Suppressor macrophage treated with lipopolysaccharide for 4 hours (primary cell): ENCODE data around the gene LRRC2.

ENCODE experiments used
- DNase-seq: peaks from one replicate; pipeline ENCODE4 v3.0.0-alpha.2; 2020

The LRRC2 gene

GRCh38 chr3:46492890-46493547 lies 73.1 kb downstream of the LRRC2 start:
- no peak for DNase-seq

- DNase-seq, result no peak
Measured at GRCh38 chr3:46491089-46492070, 74.7 kb downstream of the LRRC2 start.

- no peak for DNase-seq
Measured at GRCh38 chr3:46490338-46491084, 75.6 kb downstream of the LRRC2 start.

GRCh38 chr3:46489875-46490274 lies 76.2 kb downstream of the LRRC2 start:
- no peak for DNase-seq

GRCh38 chr3:46489381-46489780 lies 76.7 kb downstream of the LRRC2 start:
- DNase-seq, result no peak

GRCh38 chr3:46488735-46489361 lies 77.3 kb downstream of the LRRC2 start:
- peak; percentile 93 for DNase-seq

GRCh38 chr3:46485779-46486175 lies 80.3 kb downstream of the LRRC2 start:
- no peak for DNase-seq

- DNase-seq, result no peak
Measured at GRCh38 chr3:46484911-46485778, 81.0 kb downstream of the LRRC2 start.

- DNase-seq, result no peak
Measured at GRCh38 chr3:46484388-46484787, 81.7 kb downstream of the LRRC2 start.

GRCh38 chr3:46483825-46484224 lies 82.3 kb downstream of the LRRC2 start:
- DNase-seq, result no peak

GRCh38 chr3:46482632-46483350 lies 83.3 kb downstream of the LRRC2 start:
- no peak for DNase-seq

- DNase-seq, result no peak
Measured at GRCh38 chr3:46481636-46482035, 84.5 kb downstream of the LRRC2 start.

GRCh38 chr3:46480491-46481195 lies 85.5 kb downstream of the LRRC2 start:
- no peak for DNase-seq

- no peak for DNase-seq
Measured at GRCh38 chr3:46479696-46480095, 86.4 kb downstream of the LRRC2 start.

GRCh38 chr3:46479021-46479420 lies 87.1 kb downstream of the LRRC2 start:
- DNase-seq, result no peak

GRCh38 chr3:46478341-46478740 lies 87.8 kb downstream of the LRRC2 start:
- DNase-seq, result no peak

GRCh38 chr3:46477756-46478155 lies 88.3 kb downstream of the LRRC2 start:
- DNase-seq, result no peak

GRCh38 chr3:46477145-46477544 lies 89.0 kb downstream of the LRRC2 start:
- DNase-seq, result no peak

- no peak for DNase-seq
Measured at GRCh38 chr3:46472736-46473135, 93.4 kb downstream of the LRRC2 start.

- DNase-seq, result no peak
Measured at GRCh38 chr3:46471371-46471914, 94.7 kb downstream of the LRRC2 start.
